GM19043 (cell line): ENCODE results near the gene WNT9B.

Source experiments
- ATAC-seq: cut with Tn5 transposase; IDR thresholded peaks from one replicate; pipeline ENCODE4 v1.9.1; 2021; ENCODE audit warnings: low read depth; ENCODE audit not compliant: unreplicated experiment

The WNT9B gene

GRCh38 chr17:46878055-46878454, 26.7 kb downstream of the WNT9B start:
- no peak for ATAC-seq

GRCh38 chr17:46879101-46879500, 27.7 kb downstream of the WNT9B start:
- ATAC-seq, result no peak

DNA sequence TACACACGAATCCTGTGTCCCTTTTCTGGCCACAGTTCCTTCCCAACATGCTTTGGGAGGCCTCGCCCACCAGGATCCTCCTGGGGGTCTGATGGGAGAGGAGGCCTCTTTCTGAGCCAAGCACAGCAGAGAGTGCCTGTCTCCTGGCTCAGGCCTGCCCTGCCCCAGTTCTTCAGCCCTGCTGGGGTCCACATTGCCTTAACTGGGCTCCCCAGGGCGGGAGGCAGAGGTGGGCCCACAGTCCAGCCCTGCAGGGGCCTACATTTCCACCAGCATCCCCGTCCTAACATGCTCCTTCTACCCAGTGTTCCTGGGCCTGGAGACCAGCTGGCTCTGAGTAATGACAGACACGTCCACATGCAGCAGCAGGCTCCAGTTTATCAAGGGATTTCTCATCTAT, 29.6 kb downstream of the WNT9B start:
- no peak for ATAC-seq

- no peak for ATAC-seq
Observed at GRCh38 chr17:46882666-46883065, 31.3 kb downstream of the WNT9B start.

- ATAC-seq, result no peak
Observed at GRCh38 chr17:46883871-46884520, 32.6 kb downstream of the WNT9B start.

- ATAC-seq, result no peak
Observed at GRCh38 chr17:46884552-46884951, 33.2 kb downstream of the WNT9B start.

- ATAC-seq, result no peak
Observed at GRCh38 chr17:46885415-46886309, 34.3 kb downstream of the WNT9B start.

DNA sequence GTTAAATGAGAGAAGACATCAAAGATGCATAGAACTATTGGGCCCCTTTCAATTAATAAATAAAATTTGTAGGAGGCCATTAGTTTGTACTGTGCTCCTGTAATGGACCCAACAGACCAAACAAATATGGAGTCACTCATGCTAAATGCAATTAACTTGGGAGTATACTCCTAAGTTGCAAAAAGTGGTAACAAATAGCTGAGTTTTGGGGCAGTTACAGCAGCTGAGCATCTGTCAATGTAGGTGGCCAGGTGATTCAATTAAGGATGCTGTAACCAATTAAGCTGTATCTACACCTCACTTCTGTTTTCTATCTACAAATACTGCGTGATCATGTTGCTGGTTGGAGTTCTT, 34.9 kb downstream of the WNT9B start:
- ATAC-seq, result no peak

DNA sequence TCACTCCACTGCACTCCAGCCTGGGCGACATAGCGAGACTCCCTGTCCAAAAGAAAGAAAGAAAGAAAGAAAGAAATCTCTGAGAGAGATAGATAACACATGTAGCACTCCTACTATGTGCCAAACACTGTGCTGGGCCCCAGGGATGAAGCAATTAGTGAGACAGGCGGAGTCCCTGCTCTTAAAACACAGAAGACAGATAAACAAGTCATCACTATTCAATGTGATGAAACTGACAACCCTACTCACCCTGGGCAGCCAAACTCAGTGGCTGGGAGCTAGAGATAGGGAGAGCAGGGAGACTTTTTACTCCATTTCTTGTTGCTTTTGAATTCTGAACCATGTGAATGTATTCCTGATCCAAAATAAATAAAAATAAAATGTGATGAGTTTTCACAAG, 36.3 kb downstream of the WNT9B start:
- ATAC-seq, result no peak

DNA sequence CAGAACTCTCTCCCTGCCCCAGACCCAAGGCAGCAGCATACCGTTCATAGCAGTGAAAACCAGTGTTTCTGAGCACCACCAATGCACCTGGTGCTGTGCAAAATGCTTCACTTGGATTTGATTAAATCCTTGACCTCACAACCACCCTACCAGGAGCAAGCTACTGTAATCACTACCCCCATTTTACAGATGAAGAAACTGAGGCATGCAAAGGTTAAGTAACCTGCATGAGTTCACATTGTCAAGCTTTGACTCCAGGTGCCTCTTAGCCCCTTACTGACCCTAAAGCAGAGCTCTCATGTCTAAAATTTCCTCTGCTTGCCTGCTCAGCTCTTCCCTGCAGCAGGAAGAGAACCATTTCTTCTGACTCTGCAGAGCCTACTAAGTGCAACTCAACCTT, 37.3 kb downstream of the WNT9B start:
- ATAC-seq, result no peak

GRCh38 chr17:46889519-46889918, 38.1 kb downstream of the WNT9B start:
- ATAC-seq, result no peak

GRCh38 chr17:46889992-46890564, 38.7 kb downstream of the WNT9B start:
- no peak for ATAC-seq

- ATAC-seq, result no peak
Observed at GRCh38 chr17:46890638-46891037, 39.3 kb downstream of the WNT9B start.

GRCh38 chr17:46892192-46892703, 40.9 kb downstream of the WNT9B start:
- no peak for ATAC-seq

GRCh38 chr17:46894024-46894423, 42.6 kb downstream of the WNT9B start:
- no peak for ATAC-seq

DNA sequence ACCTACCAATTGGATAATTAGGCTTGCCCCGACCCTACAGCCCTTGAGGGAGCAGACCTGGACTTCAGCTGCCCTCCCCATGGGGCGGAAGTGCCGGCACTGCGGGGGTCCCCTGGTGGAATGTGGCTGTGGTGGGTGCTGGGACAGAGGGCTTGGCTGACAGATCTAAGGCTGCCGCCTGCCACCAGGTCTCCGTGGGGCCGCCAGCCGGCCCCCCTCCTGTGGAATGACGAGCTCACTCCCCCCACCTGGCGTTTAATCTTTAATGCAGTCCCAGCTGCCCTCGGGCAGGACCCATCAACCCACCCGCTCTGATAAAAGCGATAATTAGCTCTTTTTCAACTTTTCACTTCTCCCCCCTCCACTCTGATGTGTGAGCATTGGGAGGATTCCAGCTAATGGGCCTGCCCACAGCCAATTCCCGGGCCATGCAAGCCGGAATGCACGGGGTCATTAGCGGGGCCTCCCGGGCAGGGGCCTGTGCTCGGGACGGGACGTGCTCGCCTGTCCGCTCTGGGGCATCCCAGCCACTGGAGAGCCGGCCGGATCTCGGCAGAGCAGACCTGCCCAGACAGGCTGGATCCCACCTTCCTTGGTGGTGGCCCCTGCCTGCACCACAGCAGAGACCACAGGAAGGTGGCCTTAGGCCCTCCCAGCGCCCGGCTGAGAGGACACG, 43.2 kb downstream of the WNT9B start:
- ATAC-seq, result no peak

DNA sequence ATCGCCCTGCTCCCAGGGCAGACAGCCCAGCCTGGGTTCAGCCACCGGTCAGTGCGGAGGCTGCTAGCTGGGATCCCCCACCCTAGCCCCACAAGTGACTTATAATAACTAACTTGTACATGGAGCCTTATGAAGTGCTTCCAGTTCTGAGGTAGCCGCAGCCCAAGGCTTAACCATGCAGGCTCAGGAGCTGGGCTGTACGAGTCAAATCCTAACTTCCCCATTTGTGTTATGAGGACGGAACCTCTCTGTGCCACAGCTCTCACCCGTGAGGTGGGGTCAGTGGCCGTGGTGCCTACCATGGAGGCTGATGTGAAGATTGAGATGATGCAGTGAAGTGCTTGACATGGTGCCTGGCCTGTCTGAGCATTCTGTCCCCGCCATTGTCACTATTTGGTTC, 43.8 kb downstream of the WNT9B start:
- ATAC-seq, result no peak

DNA sequence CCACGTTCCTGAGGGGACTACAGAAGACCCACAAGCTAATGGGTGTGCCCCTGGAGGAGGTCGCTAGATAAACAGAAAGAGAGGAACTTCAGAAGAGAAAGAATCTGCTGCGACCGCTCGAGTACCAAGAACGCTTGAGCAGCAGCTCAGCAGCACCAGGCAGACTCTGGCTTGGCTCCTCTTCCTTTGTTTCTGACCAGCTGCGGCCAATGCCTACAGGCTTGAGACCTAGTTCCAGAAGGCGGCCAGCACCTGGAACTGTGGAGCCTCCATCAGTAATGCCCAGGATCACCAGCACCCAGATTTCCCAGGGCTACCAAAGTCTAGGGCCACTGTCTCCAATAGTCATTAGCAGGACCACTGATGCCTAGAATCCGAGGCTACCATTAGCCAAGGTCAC, 45.6 kb downstream of the WNT9B start:
- ATAC-seq, result no peak

DNA sequence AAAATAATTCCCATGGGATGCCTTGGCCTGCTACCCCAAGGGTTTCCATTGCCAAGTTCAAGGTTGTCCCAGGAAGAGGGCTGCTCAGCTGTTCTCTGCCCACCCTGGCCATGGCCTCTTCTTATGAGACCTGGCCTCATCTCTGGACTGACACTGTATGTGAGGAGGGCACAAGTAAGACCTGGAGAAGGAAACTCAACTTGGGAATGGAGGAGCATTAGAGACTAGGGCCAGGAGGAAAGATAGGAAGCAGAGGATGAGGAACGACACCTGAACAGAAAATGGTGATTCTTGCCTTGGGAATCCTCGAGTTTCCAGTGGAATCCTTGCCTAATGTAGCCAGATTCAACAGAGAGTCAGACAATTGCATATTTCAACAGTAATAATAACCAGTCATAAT, 47.0 kb downstream of the WNT9B start:
- no peak for ATAC-seq

DNA sequence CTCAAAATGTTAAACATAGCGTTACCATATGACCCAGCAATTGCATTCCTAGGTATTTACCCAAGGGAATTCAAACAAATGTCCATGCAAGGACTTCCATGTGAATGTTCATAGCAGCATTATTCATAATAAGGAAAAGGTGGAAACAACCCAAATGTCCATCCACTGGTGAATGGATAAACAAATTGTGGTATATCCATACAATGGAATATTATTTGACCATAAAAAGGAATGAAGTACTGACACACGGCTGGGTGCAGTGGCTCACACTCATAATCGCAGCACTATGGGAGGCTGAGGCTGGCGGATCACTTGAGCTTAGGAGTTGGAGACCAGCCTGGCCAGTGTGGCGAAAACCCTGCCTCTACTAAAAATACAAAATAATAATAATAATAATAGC, 47.5 kb downstream of the WNT9B start:
- ATAC-seq, result no peak

DNA sequence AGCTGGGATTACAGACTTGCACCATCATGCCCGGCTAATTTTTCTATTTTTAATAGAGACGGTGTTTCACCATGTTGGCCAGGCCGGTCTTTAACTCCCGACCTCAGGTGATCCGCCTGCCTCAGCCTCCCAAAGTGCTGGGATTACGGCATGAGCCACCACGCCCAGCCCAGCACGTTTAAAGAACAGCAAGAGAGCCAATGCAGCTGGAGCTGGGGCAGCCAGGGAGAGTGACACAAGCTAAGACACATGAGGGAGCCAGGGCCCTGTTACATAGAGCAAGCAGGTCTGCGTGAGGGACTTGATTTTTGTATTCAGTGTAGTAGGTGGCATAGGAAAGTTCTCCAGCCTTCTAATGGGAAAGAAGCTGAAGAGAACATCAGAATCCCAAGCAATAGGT, 49.9 kb downstream of the WNT9B start:
- ATAC-seq, result no peak
